ENCODE data around the gene SGMS1.

GRCh38 chr10:50388181-50388580 is 235.6 kb downstream of the SGMS1 start:
- TF ChIP-seq CTCF (IDR thresholded peaks at IDR 0.05; ENCODE audit: low read length) (no peak), EZH2 (IDR thresholded peaks at IDR 0.05; ENCODE audit: borderline replicate concordance, low read length) (no peak)

Data from OCI-LY1 (cell line).